ENCODE data around the gene AFMID. TPM values are rescaled to one million over a fixed set of nuclear protein-coding genes. Genes with fewer than 3 reads are reported as not detected.

AFMID gene
- total and polyA plus RNA-seq, 2 of the 8 experiments (the other 6 are each of a cell fraction or from before 2014, with no cell fraction given) = 49.0 to 53.0 TPM

DNA sequence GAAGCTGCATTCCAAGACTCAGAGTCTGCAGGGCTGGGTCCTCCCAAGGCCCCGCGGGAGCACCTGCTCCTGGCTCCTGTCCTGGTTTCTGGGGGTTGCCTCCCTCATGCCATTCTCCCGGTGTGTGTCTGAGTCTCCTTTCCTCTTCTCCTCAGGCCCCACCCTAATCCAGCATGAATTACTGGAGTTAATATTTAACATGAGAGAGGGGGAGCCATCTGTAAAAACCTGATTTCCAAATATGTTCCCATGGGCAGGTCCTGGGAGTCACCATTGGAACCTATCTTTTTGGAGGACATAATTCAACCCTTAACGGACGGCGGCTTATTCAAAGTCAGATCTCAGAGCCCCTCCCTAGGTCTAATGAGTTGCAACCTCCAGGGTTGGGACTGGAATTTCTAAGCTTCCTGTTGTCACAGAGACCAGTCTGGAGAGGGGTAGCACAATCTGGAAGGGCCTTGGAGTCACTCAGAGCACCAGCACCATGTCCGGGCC is 35.6 kb upstream of the AFMID start:
- FAIRE-seq = no peak
- H3K36me3 ChIP-seq (ENCODE audit: control insufficient read depth in 2 of 4, insufficient read depth in 4 of 4, low read length in 3 of 4) = no peaks in the 10 kb centered on the region
- H3K4me1 ChIP-seq (replicated peaks in 1 of 4; ENCODE audit: control insufficient read depth in 3 of 4, insufficient read depth in 4 of 4, low read length in 3 of 4) = no peaks in the 10 kb centered on the region; a peak in 2 of 7 replicates
- H3K79me2 ChIP-seq (ENCODE audit: control insufficient read depth in 1 of 2, insufficient read depth in 2 of 2, low read length in 2 of 2) = no peaks in the 10 kb centered on the region
- H3K23ac ChIP-seq (ENCODE audit: insufficient read length) = no peak overlapping the region
- ChIA-PET CTCF (ENCODE audit: partially characterized antibody) (interaction anchor here (0.5 to 2.4 kb wide), 5 partner anchors 8 to 285 kb away, joined by 3 to 9 read pairs (median 4); no protein-coding TSS in a partner anchor), POLR2A (ENCODE audit: partially characterized antibody) (interaction anchor here (0.9 to 1.1 kb wide), 3 partner anchors 13 to 34 kb away, joined by 3 to 4 read pairs (median 3); no protein-coding TSS in a partner anchor)
- no peak overlapping the region for H3K4ac ChIP-seq (replicated peaks; ENCODE audit: insufficient read length, low read depth, low read length)
- H3K4me2 ChIP-seq (ENCODE audit: insufficient read depth in 1 of 2, low read depth in 2 of 2, low read length in 2 of 2) = no peak overlapping the region
- DNase-seq (ENCODE audit: low read depth in 1 of 2, low spot score in 2 of 2) = no peak
- H3K14ac ChIP-seq (ENCODE audit: insufficient read length) = no peak overlapping the region
- no peak overlapping the region for H2BK20ac ChIP-seq (ENCODE audit: low read length)
- no peaks in the 10 kb centered on the region for H3K27me3 ChIP-seq (replicated peaks in 1 of 4; ENCODE audit: control insufficient read depth in 3 of 4, extremely low read depth in 1 of 4, insufficient read depth in 3 of 4, low read length in 3 of 4)
- no peak overlapping the region for H2BK12ac ChIP-seq (ENCODE audit: low read depth, low read length)
- no peak overlapping the region for H2AK5ac ChIP-seq (ENCODE audit: low read depth, low read length)
- H4K91ac ChIP-seq (replicated peaks; ENCODE audit: insufficient read length, low read length) = no peak overlapping the region
- H3K4me3 ChIP-seq (ENCODE audit: extremely low read depth in 1 of 4, insufficient read depth in 2 of 4, low read depth in 3 of 4, low read length in 4 of 4) = no peak overlapping the region
- no peaks in the 10 kb centered on the region for H4K20me1 ChIP-seq (replicated peaks in 1 of 2; ENCODE audit: control insufficient read depth in 1 of 2, insufficient read depth in 2 of 2, low read length in 2 of 2)
- no peak overlapping the region for H3K18ac ChIP-seq (ENCODE audit: extremely low read depth, low read length)
- H2AFZ ChIP-seq (ENCODE audit: low read length) = no peak overlapping the region
- H3K9me3 ChIP-seq (ENCODE audit: insufficient read depth in 2 of 2, low read depth in 1 of 2, low read length in 1 of 2) = no peaks in the 10 kb centered on the region
- H3K23me2 ChIP-seq (ENCODE audit: low read depth, low read length) = no peaks in the 10 kb centered on the region
- no peak overlapping the region for H2BK15ac ChIP-seq (ENCODE audit: low read length)
- H2BK5ac ChIP-seq (ENCODE audit: low read depth, low read length) = no peak overlapping the region; the same call in 1 of the 2 replicates
- H4K5ac ChIP-seq (ENCODE audit: insufficient read length, low read depth, low read length) = no peak overlapping the region
- no peak overlapping the region for H3K27ac ChIP-seq (ENCODE audit: low read depth, low read length)
- no peak overlapping the region for H2BK120ac ChIP-seq (replicated peaks; ENCODE audit: low read depth, low read length)
- no peak overlapping the region for H3K56ac ChIP-seq (replicated peaks; ENCODE audit: insufficient read length, low read depth, low read length)
- WGBS, 2 experiments (ENCODE audit: extremely low coverage in 1 of 2, insufficient coverage in 1 of 2, insufficient read length in 1 of 2, insufficient replicate concordance in 2 of 2, low coverage in 1 of 2, low lambda C conversion rate in 2 of 2, missing lambda C conversion rate in 1 of 2) = 91% methylated on average over 6 of the region's 7 CpGs; no CpG with 5 or more reads in 1 of the 2 experiments
- no peaks in the 10 kb centered on the region for H3K79me1 ChIP-seq (ENCODE audit: low read depth, low read length)
- no peak overlapping the region for H4K8ac ChIP-seq (ENCODE audit: extremely low read depth, insufficient read depth, low read length)
- no peak overlapping the region for H3K9ac ChIP-seq (replicated peaks in 1 of 4; ENCODE audit: extremely low read depth in 1 of 4, low read depth in 3 of 4, low read length in 3 of 4)
- TF ChIP-seq RXRA (IDR thresholded peaks at IDR 0.05; ENCODE audit: insufficient read depth, low read depth, low read length) = no peak
- TF ChIP-seq POLR2AphosphoS5 (IDR thresholded peaks at IDR 0.05; ENCODE audit: low read depth, low read length) = no peak
- TF ChIP-seq SP2 (IDR thresholded peaks at IDR 0.05; ENCODE audit: low read length) = no peak
- no peak for TF ChIP-seq RNF2 (IDR thresholded peaks at IDR 0.05; ENCODE audit: borderline replicate concordance, low read depth, low read length, missing control alignments, poor library complexity, severe bottlenecking)

All from H1 (cell line).